Ishikawa (cell line): Measurements from ENCODE around the gene ACTR1A.

ENCODE experiments used
- CEBPB ChIP-seq: IDR thresholded peaks from 2 replicates; pipeline ENCODE4 v1.6.1; 2012
- CREB1 ChIP-seq: IDR thresholded peaks from 2 replicates; pipeline ENCODE4 v1.6.1; 2012; ENCODE audit warnings: low read depth
- EGR1 ChIP-seq: IDR thresholded peaks from 2 replicates; pipeline ENCODE4 v1.6.1; 2012
- EP300 ChIP-seq: IDR thresholded peaks from 2 replicates; pipeline ENCODE4 v1.6.1; 2012; ENCODE audit warnings: borderline replicate concordance
- FOXM1 ChIP-seq: IDR thresholded peaks from 2 replicates; pipeline ENCODE4 v1.6.1; 2012; ENCODE audit warnings: low read depth, borderline replicate concordance
- NFIC ChIP-seq: IDR thresholded peaks from 2 replicates; pipeline ENCODE4 v1.6.1; 2012
- RAD21 ChIP-seq: IDR thresholded peaks from 2 replicates; pipeline ENCODE4 v1.6.1; 2012; ENCODE audit warnings: low read depth
- TAF1 ChIP-seq: IDR thresholded peaks from 2 replicates; pipeline ENCODE4 v1.6.1; 2012; ENCODE audit warnings: low read depth, mild to moderate bottlenecking
- TCF12 ChIP-seq: IDR thresholded peaks from 2 replicates; pipeline ENCODE4 v1.6.1; 2012; ENCODE audit warnings: low read depth
- TEAD4 ChIP-seq: IDR thresholded peaks from 2 replicates; pipeline ENCODE4 v1.6.1; 2012
- YY1 ChIP-seq: IDR thresholded peaks from 2 replicates; pipeline ENCODE4 v1.6.1; 2012; ENCODE audit warnings: low read depth
- ZBTB7A ChIP-seq: IDR thresholded peaks from 2 replicates; pipeline ENCODE4 v1.6.1; 2012; ENCODE audit warnings: low read depth
- TF ChIP-seq, protein P1 (sequence below): IDR thresholded peaks from 2 replicates; pipeline ENCODE4 v1.6.1; 2012
- TF ChIP-seq, protein P2 (sequence below): IDR thresholded peaks from 2 replicates; pipeline ENCODE4 v1.6.1; 2012; ENCODE audit warnings: low read depth, mild to moderate bottlenecking
- TF ChIP-seq, protein P3 (sequence below): IDR thresholded peaks from 2 replicates; pipeline ENCODE4 v1.6.1; 2012

Gene ACTR1A

DNA sequence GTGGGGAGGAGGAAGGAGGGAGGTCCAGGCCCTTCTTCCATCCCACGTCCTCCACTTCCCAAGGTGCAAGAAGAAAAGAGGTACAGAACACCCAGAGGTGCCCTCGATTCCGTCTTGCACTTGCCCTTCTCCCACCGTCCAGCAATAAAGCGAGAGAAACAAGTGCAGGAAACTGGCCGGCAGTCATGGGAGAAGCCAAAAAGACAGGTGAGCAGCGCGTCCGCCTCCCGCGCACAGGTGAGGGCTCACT is 52.5 kb downstream of the ACTR1A start:
- TF ChIP-seq YY1 (no peak), FOXM1 (no peak), EP300 (no peak), TAF1 (no peak; the same call in 1 of the 2 replicates), TEAD4 (no peak), CREB1 (no peak), EGR1 (no peak), TCF12 (no peak), CEBPB (no peak), NFIC (no peak), RAD21 (no peak), ZBTB7A (no peak)
- TF ChIP-seq, protein P1, sequence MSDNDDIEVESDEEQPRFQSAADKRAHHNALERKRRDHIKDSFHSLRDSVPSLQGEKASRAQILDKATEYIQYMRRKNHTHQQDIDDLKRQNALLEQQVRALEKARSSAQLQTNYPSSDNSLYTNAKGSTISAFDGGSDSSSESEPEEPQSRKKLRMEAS, result no peak
- TF ChIP-seq, protein P2, sequence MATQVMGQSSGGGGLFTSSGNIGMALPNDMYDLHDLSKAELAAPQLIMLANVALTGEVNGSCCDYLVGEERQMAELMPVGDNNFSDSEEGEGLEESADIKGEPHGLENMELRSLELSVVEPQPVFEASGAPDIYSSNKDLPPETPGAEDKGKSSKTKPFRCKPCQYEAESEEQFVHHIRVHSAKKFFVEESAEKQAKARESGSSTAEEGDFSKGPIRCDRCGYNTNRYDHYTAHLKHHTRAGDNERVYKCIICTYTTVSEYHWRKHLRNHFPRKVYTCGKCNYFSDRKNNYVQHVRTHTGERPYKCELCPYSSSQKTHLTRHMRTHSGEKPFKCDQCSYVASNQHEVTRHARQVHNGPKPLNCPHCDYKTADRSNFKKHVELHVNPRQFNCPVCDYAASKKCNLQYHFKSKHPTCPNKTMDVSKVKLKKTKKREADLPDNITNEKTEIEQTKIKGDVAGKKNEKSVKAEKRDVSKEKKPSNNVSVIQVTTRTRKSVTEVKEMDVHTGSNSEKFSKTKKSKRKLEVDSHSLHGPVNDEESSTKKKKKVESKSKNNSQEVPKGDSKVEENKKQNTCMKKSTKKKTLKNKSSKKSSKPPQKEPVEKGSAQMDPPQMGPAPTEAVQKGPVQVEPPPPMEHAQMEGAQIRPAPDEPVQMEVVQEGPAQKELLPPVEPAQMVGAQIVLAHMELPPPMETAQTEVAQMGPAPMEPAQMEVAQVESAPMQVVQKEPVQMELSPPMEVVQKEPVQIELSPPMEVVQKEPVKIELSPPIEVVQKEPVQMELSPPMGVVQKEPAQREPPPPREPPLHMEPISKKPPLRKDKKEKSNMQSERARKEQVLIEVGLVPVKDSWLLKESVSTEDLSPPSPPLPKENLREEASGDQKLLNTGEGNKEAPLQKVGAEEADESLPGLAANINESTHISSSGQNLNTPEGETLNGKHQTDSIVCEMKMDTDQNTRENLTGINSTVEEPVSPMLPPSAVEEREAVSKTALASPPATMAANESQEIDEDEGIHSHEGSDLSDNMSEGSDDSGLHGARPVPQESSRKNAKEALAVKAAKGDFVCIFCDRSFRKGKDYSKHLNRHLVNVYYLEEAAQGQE, result no peak
- TF ChIP-seq, protein P3, sequence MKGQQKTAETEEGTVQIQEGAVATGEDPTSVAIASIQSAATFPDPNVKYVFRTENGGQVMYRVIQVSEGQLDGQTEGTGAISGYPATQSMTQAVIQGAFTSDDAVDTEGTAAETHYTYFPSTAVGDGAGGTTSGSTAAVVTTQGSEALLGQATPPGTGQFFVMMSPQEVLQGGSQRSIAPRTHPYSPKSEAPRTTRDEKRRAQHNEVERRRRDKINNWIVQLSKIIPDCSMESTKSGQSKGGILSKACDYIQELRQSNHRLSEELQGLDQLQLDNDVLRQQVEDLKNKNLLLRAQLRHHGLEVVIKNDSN, result no peak

DNA sequence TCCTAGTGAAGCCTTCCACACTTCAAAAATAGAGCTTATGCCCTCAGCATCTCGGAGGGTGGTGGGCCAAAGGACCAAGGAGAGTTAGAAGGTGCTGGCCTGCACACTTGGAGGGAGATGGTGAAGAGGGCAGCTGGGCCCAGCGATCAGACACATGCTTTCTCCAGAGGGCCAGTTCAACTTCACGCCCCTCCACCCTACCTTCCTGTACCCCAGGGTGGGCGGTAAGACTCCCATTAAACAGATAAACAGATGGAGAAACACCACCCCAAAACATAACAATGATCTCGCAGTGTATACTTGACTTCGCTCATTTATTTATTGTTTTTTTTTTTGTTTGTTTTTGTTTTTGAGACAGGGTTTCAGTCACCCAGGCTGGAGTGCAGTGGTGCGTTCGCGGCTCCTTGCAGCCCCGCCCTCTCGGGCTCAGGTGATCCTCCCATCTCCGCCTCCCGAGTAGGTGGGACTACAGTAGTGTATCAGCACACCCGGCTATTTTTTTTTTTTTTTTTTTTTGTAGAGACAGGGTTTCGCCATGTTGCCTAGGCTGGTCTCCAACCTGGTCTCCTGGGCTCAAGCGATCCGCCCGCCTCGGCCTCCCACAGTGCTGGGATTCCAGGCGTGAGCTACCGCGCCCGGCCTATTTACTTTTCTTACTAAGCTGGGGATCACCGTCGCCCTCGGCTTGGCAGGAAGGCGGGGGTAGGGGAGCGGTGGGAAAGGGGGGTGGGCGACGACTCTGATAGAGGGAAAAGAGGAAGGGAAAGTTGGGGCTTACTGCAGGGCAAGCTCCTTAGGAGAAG is 53.0 kb downstream of the ACTR1A start:
- TF ChIP-seq TCF12 (0 out of 2 replicates have a peak, but pooled peaks have one; percentile 31), YY1 (peak; percentile 82), EGR1 (no peak), ZBTB7A (peak; percentile 77), TAF1 (peak; percentile 23; the same call in 1 of the 2 replicates), CEBPB (peak; percentile 45; the same call in 1 of the 2 replicates), NFIC (no peak)
- TF ChIP-seq, protein P3, result peak; percentile 76

DNA sequence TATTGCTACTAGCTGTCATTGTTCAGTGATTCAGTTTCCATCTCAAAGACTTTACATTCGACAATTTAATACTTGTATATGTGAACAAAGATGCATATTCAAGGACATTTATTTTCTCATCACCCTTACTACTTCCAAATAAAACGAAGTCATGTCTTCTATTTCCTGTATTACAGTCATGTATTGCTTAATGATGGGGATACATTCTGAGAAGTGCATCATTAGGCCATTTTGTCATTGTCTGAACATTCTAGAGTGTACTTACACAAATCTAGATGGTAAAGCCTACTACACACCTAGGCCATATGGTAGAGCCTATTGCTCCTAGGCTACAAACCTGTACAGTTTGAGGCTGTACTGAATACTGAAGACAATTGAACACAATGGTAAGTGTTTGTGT is 57.7 kb downstream of the ACTR1A start:
- TF ChIP-seq, protein P3, result no peak
- TF ChIP-seq ZBTB7A (no peak), YY1 (no peak), CEBPB (no peak), FOXM1 (no peak), TAF1 (no peak), TEAD4 (no peak), TCF12 (no peak), NFIC (no peak), EP300 (no peak), EGR1 (no peak), RAD21 (no peak), CREB1 (no peak)
- TF ChIP-seq, protein P2, result no peak
- TF ChIP-seq, protein P1, result no peak

DNA sequence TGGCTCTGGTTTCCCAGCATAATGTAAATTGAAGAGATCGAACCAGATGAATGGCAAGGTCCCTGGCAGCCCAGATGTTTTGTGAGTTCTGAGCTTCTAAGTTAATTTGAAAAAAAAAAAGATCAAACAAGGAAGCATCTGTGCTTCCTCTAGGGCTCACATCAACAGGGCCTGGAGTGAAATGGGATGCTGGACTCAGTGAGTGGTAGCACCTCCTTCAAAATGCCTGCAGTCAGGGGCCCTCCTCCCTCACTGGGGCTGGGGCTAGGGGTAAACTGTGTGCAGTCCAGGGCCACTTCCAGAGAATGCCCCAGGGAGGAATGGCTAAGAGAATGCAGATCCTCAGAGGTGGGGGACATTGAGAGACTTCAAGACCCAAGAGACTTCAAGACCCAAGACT is 64.1 kb downstream of the ACTR1A start:
- no peak for TF ChIP-seq EP300
- no peak for TF ChIP-seq TCF12
- no peak for TF ChIP-seq EGR1
- no peak for TF ChIP-seq FOXM1
- no peak for TF ChIP-seq ZBTB7A
- TF ChIP-seq, protein P3, result no peak
- TF ChIP-seq, protein P2, result no peak
- no peak for TF ChIP-seq RAD21
- TF ChIP-seq, protein P1, result no peak
- no peak for TF ChIP-seq NFIC
- no peak for TF ChIP-seq TAF1
- no peak for TF ChIP-seq CEBPB
- no peak for TF ChIP-seq CREB1
- TF ChIP-seq YY1, result no peak
- TF ChIP-seq TEAD4, result no peak
